Vein endothelial cell (primary cell): ENCODE data around the gene GPR183. TPM values are rescaled to one million over a fixed set of nuclear protein-coding genes. Genes with fewer than 3 reads are reported as not detected.

Experiments used
- small RNA-seq: library from RNA; depleted of rRNA; stranded (forward); fragments of <200 nt; gene quantifications from one replicate; pipeline ENCODE3, GENCODE V24; 2012
- total RNA-seq: library from RNA; depleted of rRNA; stranded (reverse); fragments of >200 nt; gene quantifications from 2 replicates; pipeline ENCODE4 v1.2.3, GENCODE V29; 2012

GPR183 gene, protein sequence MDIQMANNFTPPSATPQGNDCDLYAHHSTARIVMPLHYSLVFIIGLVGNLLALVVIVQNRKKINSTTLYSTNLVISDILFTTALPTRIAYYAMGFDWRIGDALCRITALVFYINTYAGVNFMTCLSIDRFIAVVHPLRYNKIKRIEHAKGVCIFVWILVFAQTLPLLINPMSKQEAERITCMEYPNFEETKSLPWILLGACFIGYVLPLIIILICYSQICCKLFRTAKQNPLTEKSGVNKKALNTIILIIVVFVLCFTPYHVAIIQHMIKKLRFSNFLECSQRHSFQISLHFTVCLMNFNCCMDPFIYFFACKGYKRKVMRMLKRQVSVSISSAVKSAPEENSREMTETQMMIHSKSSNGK
- total RNA-seq: 0.10 and 0.33 TPM in 2 replicates

DNA sequence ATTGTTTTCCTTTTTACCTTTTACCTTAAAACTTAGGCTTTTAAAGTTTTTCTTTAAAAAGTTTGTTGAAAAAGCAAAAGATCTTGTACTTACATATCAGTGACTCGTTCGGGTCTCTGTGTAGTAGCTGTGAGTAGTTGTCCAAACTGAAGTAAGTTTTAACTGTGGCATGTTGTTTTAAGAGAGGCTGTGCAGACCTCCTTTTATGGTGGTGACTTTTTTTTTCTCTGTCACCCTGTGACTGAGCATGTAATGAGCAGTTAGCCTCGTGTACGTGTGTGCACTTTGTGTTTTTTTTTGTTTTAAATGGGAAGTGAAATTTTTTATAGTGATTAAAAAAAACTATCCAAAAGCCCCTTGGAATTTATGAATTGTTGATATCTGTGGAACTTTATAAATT is at the start of gene GPR183:
Gene GPR183, minus strand, starts transcription at position 153 of the 400 bp plus-strand sequence. CDS start 11,254 bp downstream, outside the sequence.

DNA sequence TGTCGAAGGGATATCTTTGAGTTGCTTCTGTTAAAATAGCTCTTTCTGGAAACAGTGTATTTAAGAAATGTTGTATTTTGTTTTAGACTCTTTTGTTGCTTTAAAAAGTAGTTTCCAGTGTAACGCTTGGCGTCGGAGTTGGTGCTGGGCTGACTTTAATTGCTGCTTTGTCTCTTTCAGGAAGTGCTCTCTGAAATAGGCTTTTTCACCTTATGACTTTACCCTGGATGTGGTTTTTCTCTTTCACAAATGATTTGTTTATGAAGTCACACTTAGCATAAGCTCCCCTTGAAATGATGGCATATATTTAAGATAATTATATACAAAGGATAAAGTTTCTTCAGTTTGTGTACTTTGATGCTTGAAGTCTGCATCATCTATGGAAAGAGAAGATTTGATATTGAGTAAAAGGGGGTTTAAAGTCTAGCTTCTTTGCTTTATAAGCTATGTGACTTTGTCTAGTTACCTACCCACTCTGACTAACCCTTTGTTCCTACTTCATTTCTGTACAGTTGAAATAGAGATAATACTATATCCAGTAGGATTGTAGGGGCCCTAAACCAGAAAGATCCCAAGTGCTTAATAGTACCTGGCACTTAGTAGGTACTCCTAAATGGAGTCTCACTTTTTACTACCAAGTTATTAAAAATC is 48.9 kb downstream of the GPR183 start, which contains the start of gene GPR18:
Gene GPR18, minus strand, starts transcription at position 170 of the 651 bp plus-strand sequence. CDS start 2,507 bp downstream, outside the sequence.

Small RNAs within 50 kb of the gene (small RNA-seq; reads per million reads assigned to genes)
- not detected for gene MIR623

Other genes with a start within 250 kb of the GPR183 start
- gene UBAC2, start 106.5 kb downstream of the GPR183 start, total RNA-seq: 30.7 and 40.2 TPM in 2 replicates
- not detected in 2 replicates for gene GPR18, start 49.0 kb downstream of the GPR183 start, total RNA-seq
- 108 and 138 TPM in 2 replicates for gene TM9SF2, start 194.1 kb upstream of the GPR183 start, total RNA-seq